Breast epithelium (tissue), 3 donors: Measurements from ENCODE around the gene HEATR1.

ENCODE experiments used
- CTCF ChIP-seq, 3 donors: fragments of 450-650 bp; IDR thresholded peaks; one replicate each; pipeline ENCODE4 v1.5.1; 2016 to 2017; ENCODE audit warnings: antibody characterized with exemption in 3 of 3, mild to moderate bottlenecking in 3 of 3, moderate library complexity in 3 of 3
- POLR2A ChIP-seq: fragments of 450-650 bp; IDR thresholded peaks from one replicate; pipeline ENCODE4 v1.6.1; 2016; ENCODE audit warnings: antibody characterized with exemption, mild to moderate bottlenecking, moderate library complexity
- POLR2AphosphoS5 ChIP-seq, 3 donors: sonication (generic); formaldehyde crosslinking; IDR thresholded peaks; one replicate each; pipeline ENCODE4 v1.6.1; 2017; ENCODE audit warnings: antibody characterized with exemption in 3 of 3

GRCh38 chr1:236532850-236533249 lies 71.5 kb downstream of the HEATR1 start:
- TF ChIP-seq POLR2AphosphoS5 (IDR thresholded peaks at IDR 0.05): no peak
- TF ChIP-seq CTCF (IDR thresholded peaks at IDR 0.05): no peak
- no peak for TF ChIP-seq POLR2A
